AG09309 (cell line): ENCODE data around the gene PRSS50.

Experiments
- DNase-seq: peaks from one replicate; pipeline ENCODE4 v3.0.0-alpha.2; 2010; ENCODE audit warnings: low read depth
- H3K4me3 ChIP-seq: 2 replicates; pipeline ENCODE4 v1.5.1; 2011; ENCODE audit warnings: mild to moderate bottlenecking, low read depth, low read length, moderate library complexity; ENCODE audit not compliant: control insufficient read depth
- CTCF ChIP-seq: IDR thresholded peaks from 2 replicates; pipeline ENCODE4 v1.5.1; 2011; ENCODE audit warnings: mild to moderate bottlenecking, low read depth, low read length, inconsistent platforms; ENCODE audit not compliant: insufficient read depth, control insufficient read depth; ENCODE audit errors: missing control alignments

PRSS50 gene

DNA sequence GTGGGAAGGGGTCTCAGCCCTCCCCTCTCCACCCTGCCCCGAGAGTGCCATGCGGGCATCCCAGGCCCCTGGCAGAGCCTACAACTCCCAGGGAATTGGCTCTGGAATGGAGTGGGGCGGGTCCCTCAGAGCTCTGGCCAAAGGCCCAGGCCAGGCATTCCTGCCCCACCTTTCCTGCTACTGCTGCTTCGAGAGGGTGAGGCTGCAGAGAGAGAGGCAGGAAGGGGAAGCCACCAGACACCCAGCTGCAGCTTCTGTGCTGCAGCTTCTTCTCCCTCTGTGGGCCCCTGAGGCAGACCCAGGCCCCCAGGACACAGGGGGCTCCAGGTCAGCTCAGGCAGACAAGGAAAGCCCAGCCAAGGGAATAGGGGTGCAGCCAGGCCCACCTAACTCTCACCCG, 26.9 kb downstream of the PRSS50 start:
- DNase-seq, result no peak
- TF ChIP-seq CTCF, result no peak
- no peak overlapping the region for H3K4me3 ChIP-seq

GRCh38 chr3:46685446-46685845, 32.2 kb downstream of the PRSS50 start:
- H3K4me3 ChIP-seq, result no peak overlapping the region
- no peak for DNase-seq
- TF ChIP-seq CTCF, result no peak

DNA sequence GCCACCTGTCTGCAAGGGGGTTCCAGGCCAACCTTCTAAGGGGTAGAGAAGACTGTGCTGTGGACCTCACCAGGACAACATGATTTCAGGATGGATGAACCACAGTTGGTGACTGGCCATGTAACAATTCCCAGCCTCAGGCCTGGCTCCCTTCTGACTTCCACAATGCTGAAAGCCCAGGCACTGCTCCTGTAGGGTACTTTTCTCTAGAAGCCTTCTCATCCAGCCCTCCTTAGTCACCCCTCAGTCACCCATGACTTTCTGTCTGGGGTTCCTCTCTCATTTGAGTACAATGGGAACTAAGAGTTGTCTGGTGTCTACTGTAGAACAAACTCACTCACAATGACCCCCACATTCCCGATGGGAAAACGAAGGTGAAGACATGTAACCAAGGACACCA, 32.8 kb downstream of the PRSS50 start:
- H3K4me3 ChIP-seq, result no peak overlapping the region
- no peak for DNase-seq
- TF ChIP-seq CTCF, result no peak

DNA sequence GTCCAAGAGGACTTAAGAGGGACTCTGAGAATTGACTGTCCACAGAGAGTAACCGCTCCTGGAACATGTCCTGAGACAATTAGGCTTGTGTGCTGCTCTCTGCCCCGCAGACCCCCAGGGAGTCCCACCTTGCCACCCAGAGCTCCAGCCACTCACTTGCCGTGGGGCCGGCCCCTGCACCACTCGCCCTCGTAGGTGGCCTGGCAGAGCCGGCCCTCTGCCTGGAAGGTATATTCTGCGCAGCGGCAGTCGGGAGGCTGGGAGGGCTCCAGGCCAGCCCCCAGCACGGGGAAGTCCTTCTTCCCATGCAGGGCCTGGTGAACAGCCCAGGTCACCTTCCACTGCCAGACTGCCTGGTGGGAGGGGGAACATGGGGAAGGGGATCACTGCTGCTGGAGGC, 34.7 kb downstream of the PRSS50 start:
- no peak for DNase-seq
- H3K4me3 ChIP-seq, result no peak overlapping the region
- TF ChIP-seq CTCF, result no peak

DNA sequence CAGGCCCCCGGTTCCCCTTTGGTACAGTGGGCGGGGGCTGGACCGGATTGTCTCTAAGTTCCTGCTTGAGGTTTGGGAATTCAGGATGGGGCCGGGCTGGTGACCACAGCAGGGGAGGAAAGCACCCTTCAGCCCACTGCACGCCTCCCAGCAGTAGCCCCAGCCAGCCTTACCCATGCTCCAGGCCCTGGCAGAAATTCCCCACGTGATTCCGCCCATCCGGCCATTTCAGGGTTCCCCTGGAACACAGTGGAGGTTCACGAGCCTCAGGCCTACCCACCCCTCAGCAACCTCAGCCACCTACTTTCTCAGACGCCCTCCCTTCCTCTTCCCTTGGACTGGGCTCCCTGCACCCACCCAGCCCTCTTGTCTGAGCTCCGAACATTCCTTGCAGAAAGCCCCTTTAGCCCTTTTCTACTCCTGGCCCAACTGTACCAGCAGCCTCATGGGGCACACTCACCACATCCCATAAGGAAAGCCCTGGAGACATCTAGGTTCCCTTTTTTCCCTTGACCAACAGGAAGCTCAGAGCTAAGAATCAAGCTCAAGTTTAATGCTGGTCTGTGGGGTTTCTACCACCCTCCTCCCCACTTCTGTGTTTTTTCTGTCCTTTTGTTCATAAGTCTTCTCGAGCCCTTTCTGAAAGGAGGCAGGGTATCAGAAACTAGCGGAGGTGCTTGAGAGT, 35.7 kb downstream of the PRSS50 start:
- no peak for TF ChIP-seq CTCF
- DNase-seq, result no peak
- no peak overlapping the region for H3K4me3 ChIP-seq

- no peak overlapping the region for H3K4me3 ChIP-seq
- TF ChIP-seq CTCF, result no peak
- no peak for DNase-seq
Measured at GRCh38 chr3:46681387-46681786, 36.3 kb downstream of the PRSS50 start.

GRCh38 chr3:46680298-46680826, 37.3 kb downstream of the PRSS50 start:
- H3K4me3 ChIP-seq, result no peak overlapping the region
- no peak for DNase-seq
- TF ChIP-seq CTCF, result no peak
